Testis (tissue), 3 donors: ENCODE measurements around the gene TK2. TPM values are rescaled to one million over a fixed set of nuclear protein-coding genes. Genes with fewer than 3 reads are reported as not detected.
A peak's percentile ranks its signal among the peaks of the same experiment; 100 is the strongest.

Experiments used
- DNase-seq: peaks from one replicate; pipeline ENCODE4 v3.0.0-alpha.2; 2019
- H3K27ac ChIP-seq, 2 donors: fragments of 200-600 bp; sonication (generic); one replicate each; pipeline ENCODE4 v1.5.1; 2019
- H3K27me3 ChIP-seq: fragments of 200-600 bp; sonication (generic); one replicate; pipeline ENCODE4 v1.5.1; 2019
- H3K36me3 ChIP-seq: fragments of 200-600 bp; sonication (generic); one replicate; pipeline ENCODE4 v1.5.1; 2017; ENCODE audit warnings: low read depth; ENCODE audit errors: missing control alignments
- H3K4me1 ChIP-seq: fragments of 200-600 bp; sonication (generic); one replicate; pipeline ENCODE4 v1.5.1; 2019
- H3K4me3 ChIP-seq, 2 donors: fragments of 200-600 bp; sonication (generic); one replicate each; pipeline ENCODE4 v1.5.1; 2017 to 2019
- H3K9me3 ChIP-seq: fragments of 200-600 bp; sonication (generic); one replicate; pipeline ENCODE4 v1.5.1; 2017
- CTCF ChIP-seq, 3 experiments: fragments of 450-650 bp in 2 of 3; fragments of 200-600 bp in 1 of 3; sonication (generic) in 1 of 3; IDR thresholded peaks; one replicate each; pipeline ENCODE4 v1.5.1; 2016 to 2019; ENCODE audit warnings: antibody characterized with exemption in 3 of 3, mild to moderate bottlenecking in 2 of 3, moderate library complexity in 1 of 3
- POLR2A ChIP-seq: fragments of 450-650 bp; IDR thresholded peaks from one replicate; pipeline ENCODE4 v1.6.1; 2017; ENCODE audit warnings: antibody characterized with exemption, mild to moderate bottlenecking, moderate library complexity
- WGBS, 2 donors: methylation state at CpG; one replicate each; pipeline ENCODE4 v1.1.5; 2018; 5-methylcytosine and 5-hydroxymethylcytosine counted together
- intact Hi-C: fragments of 100-400 bp; cut with DNase I; formaldehyde crosslinking; loops from one replicate; pipeline ENCODE4 v1.15.1; 2023; ENCODE audit warnings: low total_unique reads
- polyA plus RNA-seq: library from polyadenylated mRNA; stranded (reverse); fragments of 350-450 nt; fragmentation: Illumina TruSeq; extraction: RNeasy Lipid Tissue Mini Kit (QIAGEN cat#74804); gene quantifications from one replicate; pipeline ENCODE4 v1.2.3, GENCODE V29; 2014; ENCODE audit warnings: low read depth, low replicate concordance; ENCODE audit not compliant: insufficient read depth
- total RNA-seq, 2 donors: library from RNA; depleted of rRNA; stranded (reverse); fragments of >200 nt; gene quantifications; one replicate each; pipeline ENCODE4 v1.2.3, GENCODE V29; 2016

The TK2 gene
- total and polyA plus RNA-seq, 3 donors from 2014 or later: 51.7 to 73.4 (median 66.8) TPM

DNA sequence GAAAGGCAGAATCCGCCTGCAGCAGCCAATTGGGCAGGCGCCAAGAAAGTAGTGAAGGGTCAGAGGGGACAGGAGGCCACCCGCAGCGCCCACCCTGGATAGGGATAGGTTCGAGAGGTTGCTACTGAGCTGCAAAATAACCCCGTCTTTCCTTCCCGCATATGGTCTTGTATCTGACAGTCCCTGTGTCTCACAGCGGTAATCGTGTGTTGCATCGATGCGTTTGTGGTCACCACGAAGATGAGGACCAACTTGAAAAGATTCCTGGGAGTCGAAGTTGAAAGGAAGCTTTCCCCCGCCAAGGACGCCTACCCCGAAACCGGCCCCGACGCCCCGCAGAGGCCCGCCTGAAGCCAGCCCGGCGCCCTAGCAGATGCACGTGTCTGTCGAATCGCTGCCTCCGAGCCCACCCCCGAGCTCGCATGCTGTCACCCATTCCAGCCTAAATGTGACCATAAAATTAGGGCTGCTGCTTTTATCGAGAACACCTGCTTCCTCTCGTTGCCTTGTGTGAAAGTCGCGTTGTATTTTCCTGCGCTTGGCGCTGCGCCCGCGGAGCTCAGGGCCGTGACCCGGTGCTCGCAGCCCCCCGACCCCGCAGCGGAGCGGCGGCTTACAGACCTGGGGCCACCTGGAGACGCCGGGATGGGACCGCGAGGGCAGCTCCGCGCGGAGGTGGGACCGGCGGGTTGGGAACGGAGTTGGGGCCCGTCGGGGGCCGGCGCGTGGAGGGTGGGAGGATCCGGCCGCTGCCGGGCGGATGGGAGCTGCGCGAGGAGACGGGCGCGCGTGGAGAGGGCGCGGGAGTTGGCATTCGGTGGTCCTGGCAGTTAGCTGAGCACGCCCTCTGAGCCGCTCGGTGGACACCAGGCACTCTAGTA lies 29.0 kb upstream of the TK2 start, which contains the start of gene CMTM2:
Gene CMTM2, plus strand, starts transcription at position 813 of the 881 bp plus-strand sequence. CDS start 145 bp downstream, outside the sequence.
- WGBS, 2 donors: 21 to 47% methylated on average over 26 to 72 of the region's 77 CpGs
- TF ChIP-seq CTCF (IDR thresholded peaks at IDR 0.05) (no peak), POLR2A (no peak)
- H3K4me1 ChIP-seq: peaks cover 6% of the 10 kb centered on the region
- H3K27ac ChIP-seq: no peak within 1 kb of the TSS
- H3K36me3 ChIP-seq: no peaks in the 10 kb centered on the region
- DNase-seq: no peak
- H3K27me3 ChIP-seq: no peaks in the 10 kb centered on the region
- H3K4me3 ChIP-seq: peak within 1 kb of the TSS in 1 of 2 donors; percentile 24
- intact Hi-C loops: no loop called here
- H3K9me3 ChIP-seq: no peaks in the 10 kb centered on the region

GRCh38 chr16:66576296-66576695 lies 26.4 kb upstream of the TK2 start:
- no peak overlapping the region for H3K4me3 ChIP-seq
- H3K27me3 ChIP-seq: no peaks in the 10 kb centered on the region
- no peaks in the 10 kb centered on the region for H3K9me3 ChIP-seq
- H3K4me1 ChIP-seq: peaks cover 6% of the 10 kb centered on the region
- no peak for DNase-seq
- TF ChIP-seq POLR2A (no peak), CTCF (IDR thresholded peaks at IDR 0.05) (no peak)
- intact Hi-C loops: no loop called here
- 78 to 82% methylated on average over 5 of the region's 5 CpGs for WGBS, 2 donors
- H3K27ac ChIP-seq: no peak overlapping the region
- no peaks in the 10 kb centered on the region for H3K36me3 ChIP-seq

- intact Hi-C loops: no loop called here
- Histone ChIP-seq H3K27ac (no peak overlapping the region), H3K9me3 (no peaks in the 10 kb centered on the region), H3K36me3 (no peaks in the 10 kb centered on the region), H3K4me1 (peaks cover 6% of the 10 kb centered on the region), H3K27me3 (no peaks in the 10 kb centered on the region), H3K4me3 (no peak overlapping the region)
- TF ChIP-seq CTCF (IDR thresholded peaks at IDR 0.05): no peak
- no peak for TF ChIP-seq POLR2A
- no peak for DNase-seq
- whole genome bisulfite sequencing, 2 donors: 82 to 89% methylated on average over 3 of the region's 3 CpGs
Measured at GRCh38 chr16:66575060-66575459, 25.1 kb upstream of the TK2 start.

- intact Hi-C loops: no loop called here
- Histone ChIP-seq H3K4me1 (peaks cover 6% of the 10 kb centered on the region), H3K9me3 (no peaks in the 10 kb centered on the region), H3K4me3 (no peak overlapping the region), H3K27ac (no peak overlapping the region), H3K27me3 (no peaks in the 10 kb centered on the region), H3K36me3 (no peaks in the 10 kb centered on the region)
- TF ChIP-seq CTCF (IDR thresholded peaks at IDR 0.05): no peak
- no peak for TF ChIP-seq POLR2A
- WGBS, 2 donors: 88 to 95% methylated on average over 3 of the region's 3 CpGs
- DNase-seq: no peak
Measured at GRCh38 chr16:66574531-66574930, 24.6 kb upstream of the TK2 start.
